K562 (cell line): Measurements from ENCODE around the gene ZNF92. TPM values are rescaled to one million over a fixed set of nuclear protein-coding genes. Genes with fewer than 3 reads are reported as not detected.

Experiments
- ARHGAP35 ChIP-seq: fragments of 450-650 bp; IDR thresholded peaks from 2 replicates; pipeline ENCODE4 v1.6.1; 2018; ENCODE audit not compliant: partially characterized antibody
- CEBPB ChIP-seq: fragments of 450-650 bp; IDR thresholded peaks from 2 replicates; pipeline ENCODE4 v1.6.1; 2016; ENCODE audit warnings: missing genetic modification characterization, missing compliant biosample characterization
- CREM ChIP-seq: IDR thresholded peaks from 2 replicates; pipeline ENCODE4 v1.6.1; 2014; ENCODE audit warnings: antibody characterized with exemption, low read depth
- DIDO1 ChIP-seq: fragments of 450-650 bp; IDR thresholded peaks from 2 replicates; pipeline ENCODE4 v1.6.1; 2016; ENCODE audit warnings: low read depth, missing biosample characterization, missing genetic modification characterization
- ETV1 ChIP-seq: fragments of 450-650 bp; conservative IDR thresholded peaks from 2 replicates; pipeline ENCODE4 v1.6.1; 2016; ENCODE audit warnings: missing genetic modification characterization, control low read depth, low read depth, missing compliant biosample characterization
- GATAD2A ChIP-seq: fragments of 450-650 bp; IDR thresholded peaks from 2 replicates; pipeline ENCODE4 v1.6.1; 2017
- GTF2E2 ChIP-seq: fragments of 200-800 bp; sonication (Bioruptor generic); IDR thresholded peaks from 2 replicates; pipeline ENCODE4 v1.6.1; 2016; ENCODE audit warnings: missing genetic modification characterization, missing compliant biosample characterization
- HNRNPH1 ChIP-seq: fragments of 200-400 bp; formaldehyde crosslinking; optimal IDR thresholded peaks from 2 replicates; pipeline ENCODE3; 2017; ENCODE audit warnings: low read depth, mild to moderate bottlenecking, low read length, moderate library complexity
- KLF16 ChIP-seq: IDR thresholded peaks from 2 replicates; pipeline ENCODE4 v1.6.1; 2016; ENCODE audit warnings: antibody characterized with exemption
- MTA3 ChIP-seq: fragments of 450-650 bp; formaldehyde crosslinking; IDR thresholded peaks from 2 replicates; pipeline ENCODE4 v1.6.1; 2017; ENCODE audit warnings: mild to moderate bottlenecking, borderline replicate concordance
- RBM22 ChIP-seq: fragments of 200-400 bp; formaldehyde crosslinking; IDR thresholded peaks from 2 replicates; pipeline ENCODE4 v1.6.1; 2018; ENCODE audit warnings: low read length, low read depth; ENCODE audit not compliant: poor library complexity, severe bottlenecking
- SIX5 ChIP-seq, 2 experiments: IDR thresholded peaks; 2 replicates each; pipeline ENCODE4 v1.6.1; 2011; ENCODE audit warnings: low read length in 2 of 2, borderline replicate concordance in 1 of 2, low read depth in 1 of 2, mild to moderate bottlenecking in 1 of 2, moderate library complexity in 1 of 2; ENCODE audit not compliant: insufficient read depth in 1 of 2
- SOX6 ChIP-seq: fragments of 450-650 bp; IDR thresholded peaks from 2 replicates; pipeline ENCODE4 v1.6.1; 2014; ENCODE audit warnings: mild to moderate bottlenecking
- STAT5B ChIP-seq: fragments of 250-450 bp; sonication (Bioruptor Pico); IDR thresholded peaks from 2 replicates; pipeline ENCODE4 v1.8.0; 2021; ENCODE audit warnings: mild to moderate bottlenecking, inconsistent platforms
- TCF3 ChIP-seq: sonication (generic); formaldehyde crosslinking; IDR thresholded peaks from 2 replicates; pipeline ENCODE4 v1.4.0; 2020; ENCODE audit warnings: mild to moderate bottlenecking, missing genetic modification reagents
- TSC22D4 ChIP-seq: fragments of 450-650 bp; IDR thresholded peaks from 2 replicates; pipeline ENCODE4 v1.6.1; 2016; ENCODE audit warnings: missing genetic modification characterization, missing biosample characterization, control low read depth
- ZNF121 ChIP-seq: sonication (generic); formaldehyde crosslinking; conservative IDR thresholded peaks from 2 replicates; pipeline ENCODE4 v1.8.0; 2022; ENCODE audit warnings: missing genetic modification reagents
- ZNF263 ChIP-seq: sonication (generic); formaldehyde crosslinking; IDR thresholded peaks from 2 replicates; pipeline ENCODE4 v1.8.0; 2022; ENCODE audit warnings: mild to moderate bottlenecking, missing genetic modification reagents, borderline replicate concordance
- ZNF41 ChIP-seq: fragments of 250-450 bp; sonication (Bioruptor Pico); conservative IDR thresholded peaks from 2 replicates; pipeline ENCODE4 v1.4.0; 2020; ENCODE audit warnings: mild to moderate bottlenecking
- ZZZ3 ChIP-seq: fragments of 450-650 bp; IDR thresholded peaks from 2 replicates; pipeline ENCODE4 v1.6.1; 2016; ENCODE audit warnings: antibody characterized with exemption, mild to moderate bottlenecking, moderate library complexity
- polyA plus RNA-seq, 8 experiments: library from polyadenylated mRNA; depleted of rRNA in 4 of 8; stranded (reverse) in 5 of 8; unstranded in 3 of 8; fragments of >200 nt; fragmentation: Nextera tagmentation in 2 of 8; fragmentation: Illumina TruSeq in 1 of 8; extraction: Ambion mirVana in 2 of 8; extraction: Trizol in 1 of 8; gene quantifications; 2 replicates each; pipeline versions ENCODE4 v1.2.1 to v1.2.3, GENCODE V29; 2011 to 2014; ENCODE audit warnings: inconsistent platforms in 1 of 8, missing spikeins in 1 of 8
- total RNA-seq, 7 experiments: library from RNA; depleted of rRNA in 6 of 7; stranded (reverse); fragments of >200 nt in 6 of 7; fragmentation: Illumina TruSeq in 2 of 7; extraction: Trizol in 2 of 7; gene quantifications; 2 replicates each; pipeline versions ENCODE4 v1.2.1 to v1.2.3, GENCODE V29; 2011 to 2021; ENCODE audit warnings: low replicate concordance in 1 of 7
- TF ChIP-seq, protein P1 (sequence below): fragments of 250-450 bp; sonication (Bioruptor Pico); IDR thresholded peaks from 2 replicates; pipeline ENCODE4 v1.5.0; 2020; ENCODE audit warnings: mild to moderate bottlenecking, borderline replicate concordance
- TF ChIP-seq, protein P2 (sequence below): sonication (generic); formaldehyde crosslinking; IDR thresholded peaks from 2 replicates; pipeline ENCODE4 v1.5.0; 2020; ENCODE audit warnings: missing genetic modification reagents
- TF ChIP-seq, protein P3 (sequence below), 2 experiments: fragments of 450-650 bp; IDR thresholded peaks; 2 replicates each; pipeline ENCODE4 v1.6.1; 2016
- TF ChIP-seq, protein P4 (sequence below): fragments of 200-400 bp; formaldehyde crosslinking; IDR thresholded peaks from 2 replicates; pipeline ENCODE4 v1.6.1; 2017; ENCODE audit warnings: mild to moderate bottlenecking, low read depth, low read length, moderate library complexity

The ZNF92 gene
- total and polyA plus RNA-seq, 9 of the 15 experiments (the other 6 are each of a cell fraction or from before 2014, with no cell fraction given): 8.9 to 29.4 (median 12.5) TPM

DNA sequence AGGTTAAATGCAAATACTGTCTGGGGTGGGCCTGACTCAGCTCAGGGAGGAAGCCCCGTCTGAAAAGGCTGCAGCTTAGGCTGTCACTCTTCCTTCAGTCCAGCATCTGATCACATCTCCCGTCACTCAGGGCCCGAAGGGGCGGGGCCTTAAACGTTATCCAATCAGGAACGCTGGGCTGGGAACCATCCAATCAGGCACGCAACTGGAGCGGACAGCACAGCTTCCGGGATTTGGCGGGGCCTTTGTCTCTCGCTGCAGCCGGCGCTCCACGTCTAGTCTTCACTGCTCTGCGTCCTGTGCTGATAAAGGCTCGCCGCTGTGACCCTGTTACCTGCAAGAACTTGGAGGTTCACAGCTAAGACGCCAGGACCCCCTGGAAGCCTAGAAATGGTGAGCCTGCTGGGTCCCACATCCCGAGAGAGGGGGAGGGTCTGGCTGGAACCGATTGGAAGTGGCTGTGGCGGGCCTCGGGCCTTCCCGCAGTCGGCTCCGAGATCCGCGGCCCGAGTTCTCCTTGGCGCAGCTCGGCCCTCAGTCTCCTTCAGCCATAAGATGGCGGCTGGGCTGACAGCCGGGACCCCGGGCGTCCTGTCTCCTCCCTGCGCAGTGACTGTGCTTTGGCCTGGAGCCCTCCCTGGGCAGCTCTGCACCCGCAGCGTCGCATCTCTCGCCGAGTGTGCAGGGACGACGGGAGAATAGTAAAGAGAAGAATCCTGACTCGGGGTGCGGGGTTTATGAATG, at the start of gene ZNF92 (continued):
- TF ChIP-seq STAT5B (CRISPR knock-in tag) (no peak), SOX6 (peak; percentile 61; the same call in 1 of the 2 replicates), GTF2E2 (tag) (peak; percentile 91), ETV1 (peak; percentile 29; the same call in 1 of the 2 replicates), CREM (peak; percentile 75), ZNF121 (no peak), RBM22 (no peak), TCF3 (CRISPR knock-in tag) (no peak), SIX5 (IDR thresholded peaks at IDR 0.05; ENCODE audit: borderline replicate concordance in 1 of 2, insufficient read depth in 1 of 2, low read depth in 1 of 2, low read length in 2 of 2) (no peak), TSC22D4 (tag) (no peak), ARHGAP35 (no peak), ZZZ3 (no peak), KLF16 (no peak), ZNF41 (CRISPR knock-in tag) (no peak), GATAD2A (no peak), ZNF263 (CRISPR knock-in tag) (no peak), HNRNPH1 (no peak), CEBPB (no peak), DIDO1 (tag) (no peak), MTA3 (peak; percentile 91; the same call in 1 of the 2 replicates)
- TF ChIP-seq, protein P1, sequence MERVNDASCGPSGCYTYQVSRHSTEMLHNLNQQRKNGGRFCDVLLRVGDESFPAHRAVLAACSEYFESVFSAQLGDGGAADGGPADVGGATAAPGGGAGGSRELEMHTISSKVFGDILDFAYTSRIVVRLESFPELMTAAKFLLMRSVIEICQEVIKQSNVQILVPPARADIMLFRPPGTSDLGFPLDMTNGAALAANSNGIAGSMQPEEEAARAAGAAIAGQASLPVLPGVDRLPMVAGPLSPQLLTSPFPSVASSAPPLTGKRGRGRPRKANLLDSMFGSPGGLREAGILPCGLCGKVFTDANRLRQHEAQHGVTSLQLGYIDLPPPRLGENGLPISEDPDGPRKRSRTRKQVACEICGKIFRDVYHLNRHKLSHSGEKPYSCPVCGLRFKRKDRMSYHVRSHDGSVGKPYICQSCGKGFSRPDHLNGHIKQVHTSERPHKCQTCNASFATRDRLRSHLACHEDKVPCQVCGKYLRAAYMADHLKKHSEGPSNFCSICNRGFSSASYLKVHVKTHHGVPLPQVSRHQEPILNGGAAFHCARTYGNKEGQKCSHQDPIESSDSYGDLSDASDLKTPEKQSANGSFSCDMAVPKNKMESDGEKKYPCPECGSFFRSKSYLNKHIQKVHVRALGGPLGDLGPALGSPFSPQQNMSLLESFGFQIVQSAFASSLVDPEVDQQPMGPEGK (CRISPR knock-in tag): no peak
- TF ChIP-seq, protein P2, sequence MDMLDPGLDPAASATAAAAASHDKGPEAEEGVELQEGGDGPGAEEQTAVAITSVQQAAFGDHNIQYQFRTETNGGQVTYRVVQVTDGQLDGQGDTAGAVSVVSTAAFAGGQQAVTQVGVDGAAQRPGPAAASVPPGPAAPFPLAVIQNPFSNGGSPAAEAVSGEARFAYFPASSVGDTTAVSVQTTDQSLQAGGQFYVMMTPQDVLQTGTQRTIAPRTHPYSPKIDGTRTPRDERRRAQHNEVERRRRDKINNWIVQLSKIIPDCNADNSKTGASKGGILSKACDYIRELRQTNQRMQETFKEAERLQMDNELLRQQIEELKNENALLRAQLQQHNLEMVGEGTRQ: no peak
- TF ChIP-seq, protein P3, sequence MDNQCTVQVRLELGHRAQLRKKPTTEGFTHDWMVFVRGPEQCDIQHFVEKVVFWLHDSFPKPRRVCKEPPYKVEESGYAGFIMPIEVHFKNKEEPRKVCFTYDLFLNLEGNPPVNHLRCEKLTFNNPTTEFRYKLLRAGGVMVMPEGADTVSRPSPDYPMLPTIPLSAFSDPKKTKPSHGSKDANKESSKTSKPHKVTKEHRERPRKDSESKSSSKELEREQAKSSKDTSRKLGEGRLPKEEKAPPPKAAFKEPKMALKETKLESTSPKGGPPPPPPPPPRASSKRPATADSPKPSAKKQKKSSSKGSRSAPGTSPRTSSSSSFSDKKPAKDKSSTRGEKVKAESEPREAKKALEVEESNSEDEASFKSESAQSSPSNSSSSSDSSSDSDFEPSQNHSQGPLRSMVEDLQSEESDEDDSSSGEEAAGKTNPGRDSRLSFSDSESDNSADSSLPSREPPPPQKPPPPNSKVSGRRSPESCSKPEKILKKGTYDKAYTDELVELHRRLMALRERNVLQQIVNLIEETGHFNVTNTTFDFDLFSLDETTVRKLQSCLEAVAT (IDR thresholded peaks at IDR 0.05): peak; percentile 16 to 79; a peak in 1 of 4 replicates
- TF ChIP-seq, protein P4, sequence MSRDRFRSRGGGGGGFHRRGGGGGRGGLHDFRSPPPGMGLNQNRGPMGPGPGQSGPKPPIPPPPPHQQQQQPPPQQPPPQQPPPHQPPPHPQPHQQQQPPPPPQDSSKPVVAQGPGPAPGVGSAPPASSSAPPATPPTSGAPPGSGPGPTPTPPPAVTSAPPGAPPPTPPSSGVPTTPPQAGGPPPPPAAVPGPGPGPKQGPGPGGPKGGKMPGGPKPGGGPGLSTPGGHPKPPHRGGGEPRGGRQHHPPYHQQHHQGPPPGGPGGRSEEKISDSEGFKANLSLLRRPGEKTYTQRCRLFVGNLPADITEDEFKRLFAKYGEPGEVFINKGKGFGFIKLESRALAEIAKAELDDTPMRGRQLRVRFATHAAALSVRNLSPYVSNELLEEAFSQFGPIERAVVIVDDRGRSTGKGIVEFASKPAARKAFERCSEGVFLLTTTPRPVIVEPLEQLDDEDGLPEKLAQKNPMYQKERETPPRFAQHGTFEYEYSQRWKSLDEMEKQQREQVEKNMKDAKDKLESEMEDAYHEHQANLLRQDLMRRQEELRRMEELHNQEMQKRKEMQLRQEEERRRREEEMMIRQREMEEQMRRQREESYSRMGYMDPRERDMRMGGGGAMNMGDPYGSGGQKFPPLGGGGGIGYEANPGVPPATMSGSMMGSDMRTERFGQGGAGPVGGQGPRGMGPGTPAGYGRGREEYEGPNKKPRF: no peak
